Activated effector memory CD4-positive, alpha-beta T cell treated with Interleukin-2 at 50 U/mL for 16 hours (primary cell): Measurements from ENCODE around the gene HSD3B2.

ENCODE experiments used
- DNase-seq: peaks from one replicate; pipeline ENCODE4 v3.0.0-alpha.2; 2020

HSD3B2 gene

DNA sequence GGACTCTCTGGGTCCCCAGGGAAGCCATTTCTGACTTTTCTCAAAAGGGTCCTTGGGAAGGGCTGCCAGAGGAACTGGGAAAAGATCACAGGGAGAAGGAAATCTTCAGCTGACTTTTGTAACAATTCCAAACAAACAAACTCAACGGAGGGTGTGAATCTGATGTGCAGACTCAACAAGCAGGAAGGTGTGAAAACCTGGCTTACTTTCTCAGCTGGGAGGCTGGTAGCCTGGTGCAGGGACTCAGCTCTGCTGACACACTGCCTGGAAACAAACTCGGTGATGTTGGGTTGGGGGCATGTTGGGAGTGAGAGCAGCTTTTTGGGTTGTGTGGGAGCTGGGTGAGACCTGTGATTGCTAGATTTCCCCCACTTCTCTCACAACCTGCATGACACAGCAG, 10.2 kb upstream of the HSD3B2 start:
- DNase-seq = no peak

DNA sequence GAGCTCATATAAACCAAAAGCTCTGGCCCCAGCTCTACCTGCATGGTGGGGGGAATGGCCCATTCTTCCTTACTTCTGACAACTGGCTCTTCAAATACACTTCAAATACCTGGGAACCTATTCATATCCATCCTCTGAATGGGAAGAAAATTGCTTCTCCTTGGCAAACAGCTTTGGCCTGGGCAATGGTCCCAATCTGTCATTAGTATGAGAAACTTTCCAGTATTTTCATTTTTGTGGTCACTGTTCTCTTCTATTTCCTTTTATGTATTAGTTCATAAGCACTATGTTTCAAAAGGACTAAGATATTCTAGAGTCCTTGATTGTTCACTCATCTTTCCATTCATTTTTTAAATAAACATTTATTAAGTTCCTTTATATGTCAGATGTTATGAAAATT, 5.2 kb upstream of the HSD3B2 start:
- no peak for DNase-seq

DNA sequence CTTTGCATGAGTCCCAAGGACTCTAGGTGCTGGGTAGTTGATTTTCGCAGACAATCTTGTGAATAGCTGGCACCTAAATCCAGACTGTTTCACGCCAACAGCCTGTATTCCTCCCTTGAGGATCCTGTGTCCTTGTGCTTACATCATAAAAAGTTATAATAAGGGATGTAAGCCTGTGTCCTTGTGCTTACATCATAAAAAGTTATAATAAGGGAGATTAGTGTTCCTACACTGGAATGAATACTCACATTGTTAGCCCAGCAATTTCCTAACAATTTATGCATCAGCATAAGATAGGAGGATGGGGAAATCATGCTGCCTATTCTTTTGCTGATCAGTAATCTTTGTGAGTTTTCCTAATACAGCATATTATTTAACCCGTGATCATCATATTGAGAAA, 4.0 kb upstream of the HSD3B2 start:
- DNase-seq = no peak

DNA sequence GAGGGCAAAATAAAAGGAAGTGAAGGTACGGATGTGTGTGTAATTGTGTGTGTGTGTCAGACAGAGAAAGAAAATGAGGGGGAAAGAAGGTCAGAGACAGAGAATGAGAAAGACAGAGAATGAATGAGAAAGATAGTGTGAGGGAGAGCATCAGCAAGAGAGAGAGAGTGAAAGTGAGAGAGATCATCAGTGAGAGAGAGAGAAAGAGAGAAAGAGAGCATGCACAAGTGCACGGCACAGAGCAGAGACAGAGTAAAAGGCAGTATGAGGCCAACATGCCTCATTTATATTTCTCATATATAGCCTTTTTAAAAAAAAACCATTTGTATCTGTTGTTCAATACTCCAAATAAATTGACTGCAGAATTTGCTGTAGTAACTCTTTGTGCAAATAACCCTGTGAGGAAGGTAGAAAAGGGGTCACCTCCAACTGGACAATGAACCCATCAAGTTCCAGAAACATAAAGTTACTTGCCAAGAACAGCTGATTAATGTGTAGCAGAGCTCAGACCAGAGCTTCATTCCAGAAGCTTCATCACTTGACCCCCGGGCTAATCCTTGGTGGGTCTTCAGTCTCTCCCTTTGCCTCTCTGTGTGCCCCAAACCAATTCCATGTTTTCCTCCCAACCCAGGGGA, 1.2 kb downstream of the HSD3B2 start:
- no peak for DNase-seq

DNA sequence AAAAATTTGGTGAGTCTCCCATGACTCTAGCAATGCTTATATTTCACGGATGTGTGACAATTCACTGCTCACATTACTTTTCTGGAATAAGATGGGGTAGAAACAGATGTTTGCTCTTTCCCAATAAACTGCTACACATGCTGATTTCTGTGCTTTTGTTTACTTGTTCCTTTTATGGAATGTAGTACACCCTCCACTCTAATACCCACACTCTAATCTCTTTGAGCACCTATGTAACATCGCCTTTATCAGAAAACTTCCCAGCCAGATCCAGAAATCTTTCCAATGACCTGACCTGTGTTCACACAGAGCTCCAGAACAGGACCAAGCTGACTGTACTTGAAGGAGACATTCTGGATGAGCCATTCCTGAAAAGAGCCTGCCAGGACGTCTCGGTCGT, 4.2 kb downstream of the HSD3B2 start:
- no peak for DNase-seq

DNA sequence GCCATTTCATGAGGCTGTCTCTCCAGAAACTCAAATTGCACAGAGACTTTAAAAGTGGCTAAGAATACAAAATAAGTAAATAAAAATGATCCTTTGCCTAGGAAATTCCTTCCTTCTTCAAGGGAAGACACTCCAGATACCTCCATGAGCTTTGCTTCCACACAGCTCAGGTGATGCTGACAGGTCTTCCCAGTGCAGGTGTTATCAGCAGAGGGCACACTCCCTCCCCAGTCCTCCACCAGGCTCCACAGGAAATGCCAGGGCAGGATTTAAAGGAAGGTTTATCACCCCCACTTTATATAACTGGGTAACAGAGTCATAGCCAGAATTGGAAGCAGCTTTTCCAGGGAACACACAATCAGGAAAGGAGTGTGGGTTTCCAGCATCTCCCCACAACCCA, 5.7 kb downstream of the HSD3B2 start:
- DNase-seq = no peak

DNA sequence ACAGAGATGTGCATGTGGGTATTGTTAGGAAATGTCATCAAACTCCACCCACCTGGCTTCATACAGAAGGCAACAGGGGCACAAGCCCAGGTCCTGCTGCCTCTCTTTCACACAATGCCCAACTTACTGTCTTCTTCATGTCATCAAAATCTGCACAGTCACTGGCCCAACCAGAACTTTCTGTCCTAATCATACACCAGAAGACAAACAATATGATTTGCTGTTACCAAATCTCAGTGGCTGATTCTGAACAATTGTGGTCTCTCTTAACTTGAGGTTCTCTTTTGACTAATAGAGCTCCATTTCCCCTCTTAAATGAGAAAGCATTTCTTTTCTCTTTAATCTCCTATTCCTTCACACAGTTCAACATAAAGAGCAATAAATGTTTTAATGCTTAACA, 7.7 kb downstream of the HSD3B2 start:
- no peak for DNase-seq

DNA sequence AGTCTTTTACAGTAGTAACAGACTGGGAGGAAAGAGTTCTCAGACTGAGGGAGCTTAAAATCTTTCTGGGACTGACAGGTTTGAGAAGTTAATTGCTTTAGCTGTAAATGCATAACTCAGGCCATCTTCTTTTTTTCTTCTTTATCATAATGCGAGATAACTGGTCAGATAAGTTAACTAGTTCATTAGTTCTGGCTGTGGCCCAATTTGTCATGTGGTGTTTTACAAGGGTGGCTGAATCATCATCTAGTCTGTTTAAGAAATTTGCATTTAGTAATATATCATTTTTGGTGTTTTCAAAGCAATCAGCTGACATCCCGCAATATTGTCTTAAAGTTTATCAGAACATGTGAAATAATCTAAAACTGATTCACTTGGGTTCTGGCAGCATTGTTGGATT, 14.0 kb downstream of the HSD3B2 start:
- no peak for DNase-seq

DNA sequence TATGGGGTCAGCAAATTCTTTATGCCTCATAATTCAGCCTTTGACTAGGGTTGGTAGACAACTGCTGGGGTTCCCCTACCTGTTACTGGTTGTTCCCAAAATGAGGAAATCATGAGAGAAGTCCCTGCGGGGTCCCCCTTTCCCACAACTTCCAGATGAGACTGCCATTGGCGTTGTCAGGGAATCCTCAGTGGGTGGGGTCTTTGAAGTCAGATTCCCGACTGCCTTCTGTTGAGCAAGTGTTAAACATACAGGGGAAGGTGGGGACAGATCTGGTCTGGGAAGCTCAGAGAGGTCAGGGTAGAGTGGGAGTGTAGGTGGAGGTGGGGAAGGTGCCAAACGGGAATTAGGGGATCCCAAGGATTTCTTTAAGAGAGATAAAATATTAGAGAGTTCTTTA, 14.7 kb downstream of the HSD3B2 start:
- DNase-seq = no peak

DNA sequence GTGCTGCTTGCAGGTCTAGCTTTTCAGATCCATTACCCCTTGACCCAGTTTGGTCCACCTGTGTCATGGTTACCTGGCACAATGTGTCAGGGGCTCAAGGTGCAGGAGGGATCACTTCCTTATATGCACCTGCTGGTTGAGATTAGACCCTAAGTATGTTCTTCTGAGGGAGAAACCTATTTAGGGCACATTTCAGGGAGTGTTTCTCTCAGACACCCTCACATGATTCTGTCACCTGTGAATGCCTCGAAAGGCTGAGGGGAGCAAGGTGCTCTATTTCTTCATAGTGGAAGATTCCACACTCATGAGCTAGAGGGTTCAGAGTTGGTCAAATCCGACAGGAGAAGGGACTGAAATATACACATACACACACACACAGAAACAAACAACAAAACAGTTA, 15.5 kb downstream of the HSD3B2 start:
- no peak for DNase-seq

DNA sequence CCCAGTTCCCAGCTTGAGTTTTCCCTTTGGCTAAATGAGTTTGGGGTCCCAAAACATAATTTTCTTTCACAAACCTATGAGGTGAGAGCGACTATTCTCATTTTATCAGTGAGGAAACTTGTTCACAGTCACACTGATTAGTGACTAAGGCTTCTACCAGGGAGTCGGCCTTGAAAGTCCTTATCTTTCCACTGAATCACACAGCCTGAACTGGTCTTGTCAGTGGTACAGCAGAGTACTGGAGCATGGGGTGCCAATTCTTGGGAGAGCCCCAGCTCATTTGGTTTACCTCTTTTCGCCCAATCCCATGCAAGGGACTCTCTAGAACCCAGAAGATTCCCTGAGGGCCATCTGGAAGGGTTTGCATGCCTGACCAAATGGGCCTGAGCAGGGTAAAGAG, 16.9 kb downstream of the HSD3B2 start:
- no peak for DNase-seq

DNA sequence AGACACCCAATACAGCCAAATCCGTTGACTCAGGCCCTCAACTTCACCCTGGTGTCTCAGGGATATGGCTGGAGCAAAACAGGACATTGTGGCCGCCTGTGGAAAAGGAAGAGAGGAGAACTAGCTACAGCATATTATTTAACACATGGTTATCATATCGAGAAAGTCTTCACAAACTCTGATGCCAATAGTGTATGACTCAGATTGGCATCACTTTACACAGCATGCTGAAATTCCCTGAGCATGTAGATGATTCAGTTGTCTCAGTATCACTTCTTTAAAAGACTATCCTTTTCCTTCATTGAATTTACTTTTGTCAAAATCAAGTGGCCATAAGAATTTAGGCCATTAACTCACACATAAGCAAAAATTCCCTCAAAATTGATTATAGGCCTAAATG, 20.1 kb downstream of the HSD3B2 start:
- DNase-seq = no peak

DNA sequence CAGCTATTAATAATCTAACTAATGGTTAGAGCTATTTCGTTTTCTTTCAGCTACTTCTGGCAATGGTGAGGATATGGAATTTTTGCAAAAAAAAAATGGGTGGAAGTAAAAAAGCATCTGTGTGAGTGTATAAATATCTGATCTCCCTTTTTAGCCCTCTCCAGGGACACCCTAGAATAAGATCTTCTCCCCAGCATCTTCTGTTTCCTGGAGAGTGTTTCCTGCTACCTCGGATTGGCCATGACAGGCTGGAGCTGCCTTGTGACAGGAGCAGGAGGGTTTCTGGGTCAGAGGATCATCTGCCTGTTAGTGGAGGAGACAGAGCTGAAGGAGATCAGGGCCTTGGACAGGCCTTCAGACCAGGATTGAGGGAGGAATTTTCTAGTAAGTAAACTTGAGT, 23.8 kb downstream of the HSD3B2 start:
- no peak for DNase-seq

DNA sequence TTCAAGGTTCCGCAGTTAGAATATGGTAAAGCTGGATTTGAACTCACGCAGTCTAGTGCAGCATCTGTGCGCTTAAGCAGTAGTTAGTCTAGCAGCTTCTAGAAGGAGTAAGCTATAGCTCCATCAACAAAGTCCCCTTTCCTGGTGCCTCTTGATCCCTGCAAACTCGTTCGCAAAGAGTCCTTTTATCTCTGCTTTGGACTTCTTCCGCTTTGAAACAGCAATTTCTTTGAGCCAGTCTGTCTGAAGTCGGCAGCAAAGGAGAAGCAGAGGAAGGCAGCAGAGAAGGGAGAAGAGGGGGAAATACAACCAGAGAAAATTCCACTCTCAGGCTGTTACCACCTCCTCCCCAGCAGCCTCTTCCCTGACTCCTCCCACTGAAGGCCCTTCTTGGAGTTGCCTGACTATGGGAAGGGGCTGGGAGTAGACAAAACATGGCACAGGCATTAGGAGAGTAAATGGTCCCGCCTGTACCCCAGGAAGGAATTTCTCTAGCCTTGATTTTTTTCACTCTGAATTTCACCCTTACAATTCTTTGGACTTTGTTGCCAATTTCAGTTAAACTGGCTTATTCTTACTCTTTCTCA, 25.9 kb downstream of the HSD3B2 start:
- DNase-seq = no peak

DNA sequence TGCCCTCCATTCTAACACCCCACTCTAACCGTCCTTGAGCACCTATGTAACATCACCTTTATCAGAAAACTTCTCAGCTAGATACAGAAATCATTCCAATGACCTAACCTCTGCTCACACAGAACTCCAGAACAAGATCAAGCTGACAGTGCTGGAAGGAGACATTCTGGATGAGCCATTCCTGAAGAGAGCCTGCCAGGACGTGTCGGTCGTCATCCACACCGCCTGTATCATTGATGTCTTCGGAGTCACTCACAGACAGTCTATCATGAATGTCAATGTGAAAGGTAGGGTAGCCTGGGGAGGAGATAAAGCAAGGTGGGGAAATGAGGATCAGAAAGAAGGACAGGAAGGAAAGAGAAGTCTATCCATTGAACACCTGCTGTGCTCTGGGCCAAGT, 27.8 kb downstream of the HSD3B2 start:
- no peak for DNase-seq

DNA sequence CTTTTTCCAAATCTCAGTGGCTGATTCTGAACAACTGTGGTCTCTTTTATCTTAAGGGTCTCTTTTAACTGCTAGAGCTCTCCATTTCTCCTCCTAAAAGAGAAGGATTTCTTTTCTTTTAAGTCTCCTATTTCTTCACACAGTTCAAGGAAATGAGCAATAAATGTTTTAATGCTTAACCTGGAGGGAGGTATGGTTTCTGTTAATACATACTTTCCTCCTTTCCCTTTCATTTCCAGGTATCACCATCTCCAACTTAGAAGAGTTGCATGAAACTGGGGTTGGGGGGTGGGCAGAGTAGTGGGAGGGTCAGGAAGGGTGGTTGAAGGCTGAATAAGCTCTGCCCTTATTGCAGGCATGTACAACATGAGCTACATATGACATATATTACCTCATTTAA, 31.4 kb downstream of the HSD3B2 start:
- no peak for DNase-seq

DNA sequence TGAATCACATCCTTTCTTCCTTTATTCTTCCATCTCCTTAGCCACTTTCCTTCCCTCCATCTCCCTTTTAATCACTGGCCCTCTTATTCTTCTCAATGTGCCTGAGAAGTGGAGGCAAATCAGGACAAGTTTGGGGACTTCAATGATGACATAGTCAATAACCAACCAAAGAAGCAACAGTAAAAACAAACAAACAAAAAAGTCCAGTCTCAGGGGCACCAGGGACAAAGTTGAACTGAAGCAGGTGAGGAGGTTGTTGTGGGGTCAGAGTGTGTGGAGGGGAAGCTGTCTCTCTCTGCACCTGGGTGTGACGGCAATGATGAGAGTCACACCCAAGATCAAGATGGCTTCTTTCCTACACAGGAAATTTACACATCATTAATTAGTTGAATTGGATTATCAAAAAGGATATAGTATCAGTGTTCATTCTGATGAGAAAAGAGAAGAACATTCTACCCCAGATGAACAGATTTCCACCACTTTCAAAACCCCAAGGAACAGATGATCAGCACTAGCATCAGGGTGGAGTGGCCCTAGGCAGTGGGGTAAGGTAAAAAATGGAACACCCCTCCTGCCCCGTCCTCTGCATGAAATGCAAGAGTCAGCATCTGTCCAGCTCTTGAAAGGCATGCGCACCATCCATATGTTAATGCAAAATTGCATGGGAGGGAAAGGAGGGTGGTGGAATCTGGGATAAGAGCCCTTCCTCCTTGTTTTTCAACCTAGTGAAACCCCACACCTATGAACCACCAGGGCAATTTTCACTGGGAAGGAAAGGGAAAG, 32.6 kb downstream of the HSD3B2 start:
- no peak for DNase-seq

DNA sequence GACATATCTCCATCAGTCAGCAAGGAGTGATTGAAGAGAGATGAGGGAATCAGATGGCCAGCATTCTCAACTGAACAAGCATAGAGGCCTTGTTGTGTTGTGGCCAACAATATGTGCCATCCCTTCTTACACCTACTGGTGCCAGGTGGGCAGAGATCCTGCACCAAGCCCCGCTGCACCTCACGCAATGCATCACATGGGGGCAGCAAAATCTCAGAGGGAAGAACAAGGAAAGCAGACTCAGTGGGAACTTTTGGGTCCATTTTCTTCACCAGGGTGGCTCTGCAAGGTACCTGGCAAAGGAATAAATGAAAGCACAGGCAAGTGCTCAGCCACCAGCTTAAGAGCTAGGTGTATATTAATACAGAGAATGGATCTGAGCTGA, 33.2 kb downstream of the HSD3B2 start:
- no peak for DNase-seq

DNA sequence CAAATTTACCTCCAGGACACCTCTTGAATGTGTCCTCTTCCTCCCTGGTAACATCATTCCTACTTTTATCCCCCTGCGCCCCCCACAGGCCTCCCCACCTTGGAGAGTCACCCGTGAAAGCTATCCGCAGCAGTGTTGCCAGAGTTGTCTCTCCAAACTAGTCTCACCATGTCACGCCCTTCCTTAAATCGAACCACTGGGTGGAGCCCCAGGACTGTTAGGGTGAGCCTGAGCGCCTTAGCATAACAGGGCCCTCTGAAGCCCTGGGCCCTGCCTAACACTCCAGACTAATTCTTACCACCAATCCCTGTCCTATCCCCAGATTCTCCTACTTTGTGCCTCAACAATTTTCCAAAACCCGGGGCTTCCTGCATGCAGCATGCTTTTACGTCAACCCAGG, 35.0 kb downstream of the HSD3B2 start:
- DNase-seq = no peak

DNA sequence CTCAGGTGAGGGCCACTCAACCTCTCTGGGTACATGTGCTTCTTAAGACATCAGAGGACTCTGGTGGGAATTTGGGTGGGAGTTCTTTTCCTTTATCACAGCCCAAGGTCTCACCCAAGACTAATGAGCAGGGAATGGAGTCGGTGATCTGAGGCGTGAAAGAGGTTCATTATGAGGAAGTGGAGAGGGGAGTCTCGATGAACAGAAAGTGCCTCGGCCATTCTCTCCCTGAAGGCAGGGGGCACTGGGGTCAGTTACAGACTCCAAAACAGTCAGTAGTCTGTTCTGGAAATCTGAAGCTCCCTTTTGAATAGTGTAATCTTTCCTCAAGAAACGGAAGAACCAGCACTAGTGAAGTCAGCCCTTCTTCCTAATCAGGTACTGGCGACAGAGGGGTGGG, 36.2 kb downstream of the HSD3B2 start:
- DNase-seq = no peak

DNA sequence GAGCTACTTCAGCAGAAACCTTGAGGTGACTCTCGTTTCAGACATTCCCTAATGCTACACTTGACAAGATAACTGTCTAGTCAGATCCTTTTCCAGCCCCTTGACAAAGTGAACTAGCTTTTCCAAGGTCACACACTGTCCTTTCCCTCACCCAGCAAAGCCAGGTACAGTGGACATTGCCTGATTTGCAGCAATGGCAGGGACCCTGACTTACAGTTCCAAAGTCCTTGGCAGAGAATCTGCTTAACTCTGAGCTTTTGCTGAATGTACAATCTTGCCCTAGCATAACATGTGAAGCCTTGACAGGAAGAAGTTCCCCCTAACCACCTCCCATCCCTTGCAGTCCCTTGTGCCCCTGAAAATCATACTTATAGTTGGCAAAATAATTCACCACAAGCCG, 37.1 kb downstream of the HSD3B2 start:
- DNase-seq = no peak

DNA sequence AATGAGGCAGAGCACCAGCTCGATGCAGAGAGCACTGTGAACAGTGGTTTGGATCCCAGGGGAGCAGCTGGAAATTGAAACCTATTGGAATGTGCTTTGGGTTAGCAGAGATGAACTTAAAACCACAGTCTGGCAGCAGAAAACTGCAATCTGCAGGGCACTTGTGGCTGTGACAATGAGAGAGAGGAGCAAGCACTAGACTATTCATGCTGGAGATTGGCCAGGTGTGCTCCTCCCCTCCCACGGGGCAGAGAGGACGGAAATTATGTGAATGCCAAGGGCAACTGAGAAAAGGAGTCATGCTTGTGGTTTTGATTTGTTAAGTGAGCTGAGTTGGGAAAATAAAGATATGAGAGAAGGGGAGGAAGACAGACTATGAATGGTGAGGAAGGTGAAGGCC, 38.1 kb downstream of the HSD3B2 start:
- DNase-seq = no peak

DNA sequence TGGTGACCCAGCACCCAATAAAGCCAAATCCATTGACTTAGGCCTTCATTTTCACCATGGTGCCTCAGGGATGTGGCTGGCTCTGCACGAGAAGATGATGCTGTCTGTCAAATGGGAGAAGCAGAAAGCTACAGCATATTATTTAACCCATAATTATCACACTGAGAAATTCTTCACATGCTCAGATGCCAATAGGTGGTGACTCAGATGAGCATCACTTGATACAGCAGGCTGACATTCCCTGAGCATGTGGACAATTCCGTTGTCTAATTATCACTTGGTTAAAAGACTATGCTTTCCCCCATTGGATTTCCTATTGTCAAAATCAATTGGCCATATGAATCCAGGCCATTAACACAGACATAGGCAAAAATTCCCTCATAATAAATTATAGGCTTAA, 48.0 kb downstream of the HSD3B2 start:
- no peak for DNase-seq

DNA sequence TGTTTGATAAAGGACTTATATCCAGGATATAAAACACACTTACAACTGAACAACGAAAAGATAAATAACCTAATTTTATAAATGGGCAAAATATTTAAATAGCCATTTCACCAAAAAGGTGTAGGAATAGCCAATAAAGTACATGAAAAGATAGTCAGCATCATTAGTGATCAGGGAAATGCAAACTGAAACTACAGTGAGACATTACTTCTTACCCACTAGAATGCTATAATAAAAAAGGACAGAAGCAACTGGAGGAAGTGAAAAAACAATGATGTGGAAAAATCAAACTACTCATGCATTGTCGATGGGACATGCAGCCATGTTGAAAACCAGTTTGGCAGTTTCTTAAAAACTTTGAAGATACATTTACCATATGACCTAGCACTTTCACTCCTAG, 48.6 kb downstream of the HSD3B2 start:
- no peak for DNase-seq

DNA sequence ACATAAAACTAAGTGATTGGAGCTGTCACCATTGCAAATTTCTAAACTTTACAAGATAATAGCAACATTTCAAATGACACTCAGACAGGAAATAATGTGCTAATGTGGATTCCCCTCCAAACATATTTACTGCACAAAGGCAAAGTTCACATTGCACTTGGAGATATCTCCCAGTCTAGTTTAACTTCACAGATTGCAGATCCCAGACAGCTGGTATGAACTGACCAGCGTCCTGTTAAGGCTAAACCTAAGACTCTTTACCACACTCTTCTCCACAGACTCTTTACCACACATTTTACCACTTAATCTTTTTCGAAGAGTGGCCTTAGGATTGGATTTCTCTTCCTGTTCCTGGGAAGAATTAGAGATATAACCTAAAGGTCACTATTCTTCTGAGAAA, 51.5 kb downstream of the HSD3B2 start:
- no peak for DNase-seq
